Measurements from ENCODE around the gene SLC24A3.
A peak's percentile ranks its signal among the peaks of the same experiment; 100 is the strongest.

Gene SLC24A3

GRCh38 chr20:19769507-19769906, 557.1 kb downstream of the SLC24A3 start:
- peak overlapping the region; percentile 21 for H4K8ac ChIP-seq (ENCODE audit: low read depth, low read length)
- peak overlapping the region; percentile 82 for H4K91ac ChIP-seq (ENCODE audit: low read depth, low read length)
- H2AFZ ChIP-seq (ENCODE audit: insufficient read depth, low read length, poor library complexity), result no peak overlapping the region
- H3K79me1 ChIP-seq (ENCODE audit: low read length), result peaks cover 44% of the 10 kb centered on the region
- H2BK120ac ChIP-seq (ENCODE audit: insufficient read depth, low read length, poor library complexity), result peak overlapping the region; percentile 80
- peak overlapping the region; percentile 61 for H2BK5ac ChIP-seq (ENCODE audit: low read depth, low read length, poor library complexity)
- H3K36me3 ChIP-seq (ENCODE audit: control insufficient read depth in 1 of 2, insufficient read depth in 2 of 2, low read length in 2 of 2), result peaks cover 0 to 2% of the 10 kb centered on the region in 2 experiments
- H3K27me3 ChIP-seq (ENCODE audit: insufficient read depth, low read length), result no peaks in the 10 kb centered on the region
- no peak overlapping the region for H3K4me2 ChIP-seq (ENCODE audit: low read length)
- peak overlapping the region; percentile 50 for H3K4ac ChIP-seq (ENCODE audit: low read depth, low read length)
- H4K12ac ChIP-seq (ENCODE audit: low read depth, low read length), result no peak overlapping the region
- no peak overlapping the region for H3K9ac ChIP-seq (ENCODE audit: low read length)
- DNase-seq, result peak; percentile 49 to 71
- peaks cover 40 to 55% of the 10 kb centered on the region in 2 experiments for H3K4me1 ChIP-seq (ENCODE audit: control insufficient read depth in 1 of 2, insufficient read depth in 2 of 2, low read length in 2 of 2)
- H2AK5ac ChIP-seq (ENCODE audit: low read length), result peak overlapping the region; percentile 89
- H3K9me3 ChIP-seq (ENCODE audit: insufficient read depth, low read depth, low read length), result no peaks in the 10 kb centered on the region
- H3K4me3 ChIP-seq (ENCODE audit: low read depth, low read length), result no peak overlapping the region
- WGBS (ENCODE audit: extremely low coverage, insufficient coverage, insufficient read length), result no CpG with 5 or more reads among the region's 2 CpGs
- peak overlapping the region; percentile 63 for H3K18ac ChIP-seq (ENCODE audit: low read length)
- H3K79me2 ChIP-seq (ENCODE audit: control insufficient read depth, insufficient read depth, low read length, poor library complexity), result peaks cover 15% of the 10 kb centered on the region
- H3K14ac ChIP-seq (ENCODE audit: low read length), result peak overlapping the region; percentile 59
- H3K27ac ChIP-seq (ENCODE audit: low read depth, low read length), result peak overlapping the region; percentile 55
- H2BK12ac ChIP-seq (ENCODE audit: low read length), result peak overlapping the region; percentile 91
- no peak overlapping the region for H3K23ac ChIP-seq (ENCODE audit: low read length)

- Histone ChIP-seq H4K12ac (ENCODE audit: low read depth, low read length) (no peak overlapping the region), H4K8ac (ENCODE audit: low read depth, low read length) (peak overlapping the region; percentile 9), H2BK5ac (ENCODE audit: low read depth, low read length, poor library complexity) (peak overlapping the region; percentile 53), H2AK5ac (ENCODE audit: low read length) (peak overlapping the region; percentile 2), H3K4ac (ENCODE audit: low read depth, low read length) (peak overlapping the region; percentile 19), H2AFZ (ENCODE audit: insufficient read depth, low read length, poor library complexity) (no peak overlapping the region), H3K23ac (ENCODE audit: low read length) (no peak overlapping the region), H4K91ac (ENCODE audit: low read depth, low read length) (peak overlapping the region; percentile 17), H2BK120ac (ENCODE audit: insufficient read depth, low read length, poor library complexity) (peak overlapping the region; percentile 55), H3K36me3 (ENCODE audit: control insufficient read depth in 1 of 2, insufficient read depth in 2 of 2, low read length in 2 of 2) (peaks cover 0 to 2% of the 10 kb centered on the region in 2 experiments), H3K79me1 (ENCODE audit: low read length) (peaks cover 47% of the 10 kb centered on the region), H3K18ac (ENCODE audit: low read length) (peak overlapping the region; percentile 56), H3K4me3 (ENCODE audit: low read depth, low read length) (no peak overlapping the region), H3K4me2 (ENCODE audit: low read length) (no peak overlapping the region), H3K27ac (ENCODE audit: low read depth, low read length) (peak overlapping the region; percentile 21), H3K14ac (ENCODE audit: low read length) (peak overlapping the region; percentile 39), H3K9ac (ENCODE audit: low read length) (no peak overlapping the region), H3K79me2 (ENCODE audit: control insufficient read depth, insufficient read depth, low read length, poor library complexity) (peaks cover 14% of the 10 kb centered on the region), H3K9me3 (ENCODE audit: insufficient read depth, low read depth, low read length) (no peaks in the 10 kb centered on the region), H2BK12ac (ENCODE audit: low read length) (peak overlapping the region; percentile 55), H3K4me1 (ENCODE audit: control insufficient read depth in 1 of 2, insufficient read depth in 2 of 2, low read length in 2 of 2) (peaks cover 43 to 59% of the 10 kb centered on the region in 2 experiments), H3K27me3 (ENCODE audit: insufficient read depth, low read length) (no peaks in the 10 kb centered on the region)
- no peak for DNase-seq
- WGBS (ENCODE audit: extremely low coverage, insufficient coverage, insufficient read length), result no CpG with 5 or more reads among the region's 6 CpGs
Observed at GRCh38 chr20:19770375-19770774, 557.9 kb downstream of the SLC24A3 start.

GRCh38 chr20:19771031-19771430, 558.6 kb downstream of the SLC24A3 start:
- Histone ChIP-seq H2BK12ac (ENCODE audit: low read length) (peak overlapping the region; percentile 48), H3K18ac (ENCODE audit: low read length) (peak overlapping the region; percentile 35), H3K79me1 (ENCODE audit: low read length) (peaks cover 44% of the 10 kb centered on the region), H4K8ac (ENCODE audit: low read depth, low read length) (no peak overlapping the region), H2BK5ac (ENCODE audit: low read depth, low read length, poor library complexity) (peak overlapping the region; percentile 49), H2BK120ac (ENCODE audit: insufficient read depth, low read length, poor library complexity) (peak overlapping the region; percentile 55), H3K23ac (ENCODE audit: low read length) (no peak overlapping the region), H3K4ac (ENCODE audit: low read depth, low read length) (no peak overlapping the region), H3K4me3 (ENCODE audit: low read depth, low read length) (no peak overlapping the region), H2AFZ (ENCODE audit: insufficient read depth, low read length, poor library complexity) (no peak overlapping the region), H3K9ac (ENCODE audit: low read length) (no peak overlapping the region), H3K14ac (ENCODE audit: low read length) (peak overlapping the region; percentile 21), H3K27me3 (ENCODE audit: insufficient read depth, low read length) (no peaks in the 10 kb centered on the region), H4K91ac (ENCODE audit: low read depth, low read length) (peak overlapping the region; percentile 17), H3K27ac (ENCODE audit: low read depth, low read length) (no peak overlapping the region), H3K79me2 (ENCODE audit: control insufficient read depth, insufficient read depth, low read length, poor library complexity) (peaks cover 10% of the 10 kb centered on the region), H4K12ac (ENCODE audit: low read depth, low read length) (no peak overlapping the region), H2AK5ac (ENCODE audit: low read length) (peak overlapping the region; percentile 27), H3K9me3 (ENCODE audit: insufficient read depth, low read depth, low read length) (no peaks in the 10 kb centered on the region), H3K36me3 (ENCODE audit: control insufficient read depth in 1 of 2, insufficient read depth in 2 of 2, low read length in 2 of 2) (no peaks in the 10 kb centered on the region), H3K4me2 (ENCODE audit: low read length) (no peak overlapping the region), H3K4me1 (ENCODE audit: control insufficient read depth in 1 of 2, insufficient read depth in 2 of 2, low read length in 2 of 2) (peaks cover 40 to 58% of the 10 kb centered on the region in 2 experiments)
- DNase-seq, result no peak
- no CpG with 5 or more reads among the region's 2 CpGs for WGBS (ENCODE audit: extremely low coverage, insufficient coverage, insufficient read length)
